Measurements from ENCODE around the gene CLIC4. TPM values are rescaled to one million over a fixed set of nuclear protein-coding genes. Genes with fewer than 3 reads are reported as not detected.
"Not testable (repeated sequence)": the region's sequence is repeated elsewhere in the genome, so short reads cannot be mapped to it uniquely, and the experiment has no call there.

Gene CLIC4
- polyA plus RNA-seq (2013): 36.9 TPM

DNA sequence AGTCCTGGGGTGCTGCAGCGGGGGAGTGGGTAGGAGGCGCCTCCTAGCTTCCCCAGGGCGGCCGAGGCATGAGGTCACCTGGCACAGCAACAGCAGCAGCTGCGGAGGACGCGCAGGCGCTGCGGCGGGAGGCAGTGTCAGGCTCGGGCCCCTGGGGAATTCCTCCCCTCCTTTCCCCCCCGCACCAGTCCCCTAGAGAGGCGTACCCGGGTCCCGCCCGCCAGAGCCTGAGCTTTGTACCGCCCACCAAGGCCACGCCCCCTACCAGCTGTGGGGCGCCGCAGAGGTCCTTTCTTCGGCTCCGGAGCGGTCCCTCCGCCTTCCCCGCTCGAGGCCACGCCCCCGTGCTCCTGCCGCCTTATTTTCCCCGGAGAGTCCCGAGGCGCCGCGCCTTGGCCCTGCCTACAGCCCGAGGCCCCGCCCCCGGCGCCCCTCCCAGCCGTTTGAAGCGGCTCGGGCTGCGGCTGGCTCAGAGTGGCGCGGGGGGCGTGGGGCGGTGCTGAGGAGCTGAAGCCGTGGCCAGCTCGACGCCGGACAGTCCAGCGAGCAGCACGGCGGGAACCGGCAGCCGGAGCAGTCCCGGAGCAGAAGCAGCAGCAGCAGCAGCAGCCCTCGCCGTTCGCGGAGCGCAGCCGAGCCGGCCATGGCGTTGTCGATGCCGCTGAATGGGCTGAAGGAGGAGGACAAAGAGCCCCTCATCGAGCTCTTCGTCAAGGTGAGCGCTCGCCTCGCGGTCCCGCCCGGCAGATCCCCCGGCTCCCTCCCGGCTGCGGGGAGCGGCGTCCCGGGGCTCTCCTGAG, at the start of gene CLIC4:
Gene CLIC4 (plus strand): TSS at position 537 of the 800 bp plus-strand sequence. CDS start 107 bp downstream, at position 644.
- Histone ChIP-seq H3K27me3 (replicated peaks in 2 of 5; ENCODE audit: control insufficient read depth in 4 of 5, insufficient read depth in 5 of 5, low read length in 4 of 5) (no peaks in the 10 kb centered on the region), H3K27ac (ENCODE audit: insufficient read depth in 1 of 2, low read depth in 1 of 2, low read length in 2 of 2, poor library complexity in 1 of 2, severe bottlenecking in 2 of 2) (peak within 1 kb of the TSS; percentile 46 to 86), H3K36me3 (ENCODE audit: control insufficient read depth in 4 of 4, insufficient read depth in 4 of 4, low read length in 3 of 4) (no peaks in the 10 kb centered on the region), H3K9me3 (ENCODE audit: control extremely low read depth in 1 of 5, control insufficient read depth in 4 of 5, insufficient read depth in 2 of 5, low read depth in 1 of 5, low read length in 4 of 5) (no peaks in the 10 kb centered on the region), H3K4me1 (ENCODE audit: control extremely low read depth in 1 of 4, control insufficient read depth in 4 of 4, insufficient read depth in 4 of 4, low read length in 3 of 4) (peaks cover 10 to 50% (median 26%) of the 10 kb centered on the region in 4 experiments), H3K4me3 (ENCODE audit: control insufficient read depth in 1 of 7, extremely low read depth in 1 of 7, insufficient read depth in 4 of 7, low read depth in 2 of 7, low read length in 6 of 7) (peak within 1 kb of the TSS; percentile 77 to 96 (median 90))
- peak; percentile 99 for DNase-seq
- ChIA-PET CTCF (interaction anchor here (0.6 to 1.8 kb wide), 13 partner anchors 9 to 85 kb away, joined by 3 to 10 read pairs (median 4); no protein-coding TSS in a partner anchor), POLR2A (interaction anchor here (0.6 to 1.4 kb wide), 5 partner anchors 9 to 81 kb away, joined by 3 to 5 read pairs (median 3); no protein-coding TSS in a partner anchor)
- 0% methylated on average over 74 of the region's 80 CpGs for WGBS (ENCODE audit: insufficient coverage)

- Histone ChIP-seq H3K9me3 (ENCODE audit: control extremely low read depth in 1 of 5, control insufficient read depth in 4 of 5, insufficient read depth in 2 of 5, low read depth in 1 of 5, low read length in 4 of 5) (no peaks in the 10 kb centered on the region), H3K27ac (ENCODE audit: insufficient read depth in 1 of 2, low read depth in 1 of 2, low read length in 2 of 2, poor library complexity in 1 of 2, severe bottlenecking in 2 of 2) (no peak overlapping the region), H3K4me3 (ENCODE audit: control insufficient read depth in 1 of 7, extremely low read depth in 1 of 7, insufficient read depth in 4 of 7, low read depth in 2 of 7, low read length in 6 of 7) (no peak overlapping the region), H3K27me3 (replicated peaks in 2 of 5; ENCODE audit: control insufficient read depth in 4 of 5, insufficient read depth in 5 of 5, low read length in 4 of 5) (no peaks in the 10 kb centered on the region), H3K4me1 (ENCODE audit: control extremely low read depth in 1 of 4, control insufficient read depth in 4 of 4, insufficient read depth in 4 of 4, low read length in 3 of 4) (peaks cover 2 to 27% (median 19%) of the 10 kb centered on the region in 4 experiments), H3K36me3 (ENCODE audit: control insufficient read depth in 4 of 4, insufficient read depth in 4 of 4, low read length in 3 of 4) (no peaks in the 10 kb centered on the region)
- ChIA-PET CTCF (interaction anchor here (1.5 to 5.2 kb wide), 3 partner anchors 7 to 133 kb away, joined by 4 to 38 read pairs (median 17); partner anchors contain the start of gene CLIC4), POLR2A (interaction anchor here (1.3 kb wide), 1 partner anchor 34 kb away, joined by 4 read pairs; no protein-coding TSS in a partner anchor)
- DNase-seq: no peak
- 98% methylated on average over 5 of the region's 5 CpGs for WGBS (ENCODE audit: insufficient coverage)
These were observed 49.0 kb upstream of the CLIC4 start for GRCh38 chr1:24696041-24696755.

- POLR2A ChIA-PET: no interaction called here
- Histone ChIP-seq H3K4me1 (ENCODE audit: control extremely low read depth in 1 of 4, control insufficient read depth in 4 of 4, insufficient read depth in 4 of 4, low read length in 3 of 4) (peaks cover 2 to 27% (median 19%) of the 10 kb centered on the region in 4 experiments), H3K9me3 (ENCODE audit: control extremely low read depth in 1 of 5, control insufficient read depth in 4 of 5, insufficient read depth in 2 of 5, low read depth in 1 of 5, low read length in 4 of 5) (no peaks in the 10 kb centered on the region), H3K27me3 (replicated peaks in 2 of 5; ENCODE audit: control insufficient read depth in 4 of 5, insufficient read depth in 5 of 5, low read length in 4 of 5) (no peaks in the 10 kb centered on the region), H3K36me3 (ENCODE audit: control insufficient read depth in 4 of 4, insufficient read depth in 4 of 4, low read length in 3 of 4) (no peaks in the 10 kb centered on the region), H3K27ac (ENCODE audit: insufficient read depth in 1 of 2, low read depth in 1 of 2, low read length in 2 of 2, poor library complexity in 1 of 2, severe bottlenecking in 2 of 2) (no peak overlapping the region), H3K4me3 (ENCODE audit: control insufficient read depth in 1 of 7, extremely low read depth in 1 of 7, insufficient read depth in 4 of 7, low read depth in 2 of 7, low read length in 6 of 7) (no peak overlapping the region)
- WGBS (ENCODE audit: insufficient coverage): 96% methylated on average over 7 of the region's 15 CpGs
- DNase-seq: no peak
- CTCF ChIA-PET: interaction anchor here (0.6 to 5.2 kb wide), 5 partner anchors 8 to 144 kb away, joined by 3 to 38 read pairs (median 4); partner anchors contain the start of gene CLIC4
These were observed 48.4 kb upstream of the CLIC4 start for GRCh38 chr1:24696756-24697330.

- 98% methylated on average over 5 of the region's 7 CpGs for WGBS (ENCODE audit: insufficient coverage)
- POLR2A ChIA-PET: not testable (repeated sequence)
These were observed 47.7 kb upstream of the CLIC4 start for GRCh38 chr1:24697453-24698001.

DNA sequence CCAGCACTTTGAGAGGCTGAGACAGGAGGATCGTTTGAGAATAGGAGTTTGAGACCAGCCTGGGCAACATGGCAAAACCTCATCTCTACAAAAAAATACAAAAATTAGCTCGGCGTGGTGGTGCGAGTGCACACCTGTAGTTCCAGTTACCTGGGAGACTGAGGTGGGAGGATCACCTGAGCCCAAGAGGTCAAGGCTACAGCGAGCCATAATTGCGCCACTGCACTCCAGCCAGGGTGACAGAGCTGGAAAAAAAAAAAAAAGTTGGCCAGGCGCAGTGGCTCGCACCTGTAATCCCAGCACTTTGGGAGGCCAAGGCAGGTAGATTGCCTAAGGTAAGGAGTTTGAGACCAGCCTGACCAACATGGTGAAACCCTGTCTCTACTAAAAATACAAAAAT, 46.9 kb upstream of the CLIC4 start:
- not testable (repeated sequence) for H3K27ac ChIP-seq (ENCODE audit: insufficient read depth in 1 of 2, low read depth in 1 of 2, low read length in 2 of 2, poor library complexity in 1 of 2, severe bottlenecking in 2 of 2); H3K9me3 ChIP-seq (ENCODE audit: control extremely low read depth in 1 of 5, control insufficient read depth in 4 of 5, insufficient read depth in 2 of 5, low read depth in 1 of 5, low read length in 4 of 5); H3K4me3 ChIP-seq (ENCODE audit: control insufficient read depth in 1 of 7, extremely low read depth in 1 of 7, insufficient read depth in 4 of 7, low read depth in 2 of 7, low read length in 6 of 7); H3K27me3 ChIP-seq (replicated peaks in 2 of 5; ENCODE audit: control insufficient read depth in 4 of 5, insufficient read depth in 5 of 5, low read length in 4 of 5); H3K36me3 ChIP-seq (ENCODE audit: control insufficient read depth in 4 of 4, insufficient read depth in 4 of 4, low read length in 3 of 4); DNase-seq
- 100% methylated on average over 7 of the region's 8 CpGs for WGBS (ENCODE audit: insufficient coverage)
- H3K4me1 ChIP-seq (ENCODE audit: control extremely low read depth in 1 of 4, control insufficient read depth in 4 of 4, insufficient read depth in 4 of 4, low read length in 3 of 4): peaks cover 2 to 27% (median 19%) of the 10 kb centered on the region in 4 experiments
- ChIA-PET POLR2A (interaction anchor here (0.6 kb wide), 1 partner anchor 9 kb away, joined by 3 read pairs; no protein-coding TSS in a partner anchor), CTCF (interaction anchor here (1.0 to 5.2 kb wide), 5 partner anchors 9 to 279 kb away, joined by 3 to 38 read pairs (median 5); no protein-coding TSS in a partner anchor)

More at GRCh38 chr1:24697453-24698001, 47.7 kb upstream of the CLIC4 start:
- H3K27ac ChIP-seq (ENCODE audit: insufficient read depth in 1 of 2, low read depth in 1 of 2, low read length in 2 of 2, poor library complexity in 1 of 2, severe bottlenecking in 2 of 2); H3K36me3 ChIP-seq (ENCODE audit: control insufficient read depth in 4 of 4, insufficient read depth in 4 of 4, low read length in 3 of 4); H3K27me3 ChIP-seq (replicated peaks in 2 of 5; ENCODE audit: control insufficient read depth in 4 of 5, insufficient read depth in 5 of 5, low read length in 4 of 5); H3K4me3 ChIP-seq (ENCODE audit: control insufficient read depth in 1 of 7, extremely low read depth in 1 of 7, insufficient read depth in 4 of 7, low read depth in 2 of 7, low read length in 6 of 7); DNase-seq; H3K9me3 ChIP-seq (ENCODE audit: control extremely low read depth in 1 of 5, control insufficient read depth in 4 of 5, insufficient read depth in 2 of 5, low read depth in 1 of 5, low read length in 4 of 5): not testable (repeated sequence)
- peaks cover 2 to 27% (median 19%) of the 10 kb centered on the region in 4 experiments for H3K4me1 ChIP-seq (ENCODE audit: control extremely low read depth in 1 of 4, control insufficient read depth in 4 of 4, insufficient read depth in 4 of 4, low read length in 3 of 4)
- CTCF ChIA-PET: interaction anchor here (0.6 to 5.2 kb wide), 6 partner anchors 9 to 144 kb away, joined by 3 to 38 read pairs (median 4); partner anchors contain the start of gene CLIC4

DNA sequence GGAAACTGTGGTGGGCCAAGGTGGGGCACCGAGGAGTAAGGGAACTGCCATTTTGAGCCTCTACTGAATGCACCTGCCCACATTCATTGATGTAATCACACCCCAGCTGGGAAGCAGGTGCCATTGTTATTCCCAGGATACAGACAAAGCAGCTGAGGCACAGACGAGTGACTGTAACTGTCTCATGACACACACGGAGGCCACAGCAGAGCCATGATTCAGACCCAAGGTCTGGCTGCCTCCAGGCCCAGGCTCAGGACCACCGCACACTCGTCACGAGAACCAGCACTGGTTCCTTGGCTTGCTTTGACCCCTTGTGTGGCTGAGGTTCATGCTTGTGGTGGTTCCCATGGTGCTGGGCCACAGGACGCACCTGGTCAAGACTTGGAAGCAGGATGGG, 45.6 kb upstream of the CLIC4 start:
- ChIA-PET POLR2A (no interaction called here), CTCF (interaction anchor here (0.7 to 3.2 kb wide), 2 partner anchors 10 to 55 kb away, joined by 4 to 21 read pairs; no protein-coding TSS in a partner anchor)
- Histone ChIP-seq H3K27me3 (replicated peaks in 2 of 5; ENCODE audit: control insufficient read depth in 4 of 5, insufficient read depth in 5 of 5, low read length in 4 of 5) (no peaks in the 10 kb centered on the region), H3K4me3 (ENCODE audit: control insufficient read depth in 1 of 7, extremely low read depth in 1 of 7, insufficient read depth in 4 of 7, low read depth in 2 of 7, low read length in 6 of 7) (no peak overlapping the region), H3K9me3 (ENCODE audit: control extremely low read depth in 1 of 5, control insufficient read depth in 4 of 5, insufficient read depth in 2 of 5, low read depth in 1 of 5, low read length in 4 of 5) (no peaks in the 10 kb centered on the region), H3K4me1 (ENCODE audit: control extremely low read depth in 1 of 4, control insufficient read depth in 4 of 4, insufficient read depth in 4 of 4, low read length in 3 of 4) (peaks cover 2 to 22% (median 15%) of the 10 kb centered on the region in 4 experiments), H3K27ac (ENCODE audit: insufficient read depth in 1 of 2, low read depth in 1 of 2, low read length in 2 of 2, poor library complexity in 1 of 2, severe bottlenecking in 2 of 2) (no peak overlapping the region), H3K36me3 (ENCODE audit: control insufficient read depth in 4 of 4, insufficient read depth in 4 of 4, low read length in 3 of 4) (no peaks in the 10 kb centered on the region)
- WGBS (ENCODE audit: insufficient coverage): 97% methylated on average over 5 of the region's 7 CpGs
- no peak for DNase-seq
